HuH-7 (cell line): ENCODE data around the gene DNM3.

Experiments used
- DNase-seq: peaks from one replicate; pipeline ENCODE4 v3.0.0; 2011; ENCODE audit warnings: low spot score

DNM3 gene

GRCh38 chr1:172460177-172460576 is 618.9 kb downstream of the DNM3 start:
- DNase-seq, result no peak

- no peak for DNase-seq
These were observed 619.6 kb downstream of the DNM3 start for GRCh38 chr1:172460887-172461315.
